COLO829 (cell line): ENCODE data around the gene DEGS2.
"Not testable (repeated sequence)": the region's sequence is repeated elsewhere in the genome, so short reads cannot be mapped to it uniquely, and the experiment has no call there.

Experiments
- DNase-seq: peaks from one replicate; pipeline ENCODE4 v3.0.0; 2012; ENCODE audit warnings: low spot score

Gene DEGS2

GRCh38 chr14:100178691-100179090, 19.2 kb upstream of the DEGS2 start:
- DNase-seq, result no peak

GRCh38 chr14:100176811-100177327, 17.4 kb upstream of the DEGS2 start:
- no peak for DNase-seq

GRCh38 chr14:100173353-100173752, 13.9 kb upstream of the DEGS2 start:
- no peak for DNase-seq

GRCh38 chr14:100172811-100173210, 13.4 kb upstream of the DEGS2 start:
- DNase-seq, result no peak

- DNase-seq, result no peak
Measured at GRCh38 chr14:100170880-100171279, 11.4 kb upstream of the DEGS2 start.

GRCh38 chr14:100168506-100168905, 9.1 kb upstream of the DEGS2 start:
- DNase-seq, result no peak

- no peak for DNase-seq
Measured at GRCh38 chr14:100165831-100166440, 6.5 kb upstream of the DEGS2 start.

- DNase-seq, result no peak
Measured at GRCh38 chr14:100165376-100165775, 5.9 kb upstream of the DEGS2 start.

GRCh38 chr14:100160534-100160916, 1.1 kb upstream of the DEGS2 start:
- no peak for DNase-seq

GRCh38 chr14:100159865-100160533, 554 bp upstream of the DEGS2 start:
- no peak for DNase-seq

- no peak for DNase-seq
Measured at GRCh38 chr14:100158566-100159093, 815 bp downstream of the DEGS2 start.

- DNase-seq, result not testable (repeated sequence)
Measured at GRCh38 chr14:100157548-100158232, 1.8 kb downstream of the DEGS2 start.

GRCh38 chr14:100156776-100157175, 2.7 kb downstream of the DEGS2 start:
- no peak for DNase-seq

GRCh38 chr14:100155756-100156616, 3.5 kb downstream of the DEGS2 start:
- DNase-seq, result no peak

- peak; percentile 46 for DNase-seq
Measured at GRCh38 chr14:100155049-100155621, 4.3 kb downstream of the DEGS2 start.

- no peak for DNase-seq
Measured at GRCh38 chr14:100153560-100153959, 5.9 kb downstream of the DEGS2 start.

GRCh38 chr14:100152091-100152490, 7.4 kb downstream of the DEGS2 start:
- DNase-seq, result no peak

- no peak for DNase-seq
Measured at GRCh38 chr14:100150932-100151587, 8.4 kb downstream of the DEGS2 start.

- no peak for DNase-seq
Measured at GRCh38 chr14:100149851-100150611, 9.4 kb downstream of the DEGS2 start.
